NCI-H526 (cell line): ENCODE results near the gene HBB.
"Not testable (repeated sequence)": the region's sequence is repeated elsewhere in the genome, so short reads cannot be mapped to it uniquely, and the experiment has no call there.

Experiments
- DNase-seq, 2 experiments: peaks; one replicate each; lab custom pipeline; 2025; lab: John Stamatoyannopoulos, UW

The HBB gene

GRCh38 chr11:5226732-5227310, at the start of gene HBB:
Gene HBB (minus strand): TSS chr11:5227071. CDS start chr11:5227021, 50 bp downstream.
- no peak for DNase-seq

- DNase-seq = no peak
These were observed 48.7 kb upstream of the HBB start for GRCh38 chr11:5275369-5276110.

GRCh38 chr11:5274395-5274794, 47.5 kb upstream of the HBB start:
- no peak for DNase-seq

- DNase-seq = no peak
These were observed 45.6 kb upstream of the HBB start for GRCh38 chr11:5272395-5273017.

- no peak for DNase-seq
These were observed 42.9 kb upstream of the HBB start, which contains the start of gene HBE1 for GRCh38 chr11:5269715-5270147. Gene HBE1 (minus strand): TSS chr11:5269945. CDS start chr11:5269890, 55 bp downstream.

- no peak for DNase-seq
These were observed 40.2 kb upstream of the HBB start for GRCh38 chr11:5267033-5267563.

- no peak for DNase-seq
These were observed 39.7 kb upstream of the HBB start for GRCh38 chr11:5266609-5267008.

- no peak for DNase-seq
These were observed 39.0 kb upstream of the HBB start for GRCh38 chr11:5265832-5266231.

- no peak for DNase-seq
These were observed 31.8 kb upstream of the HBB start for GRCh38 chr11:5258543-5259262.

- DNase-seq = no peak
These were observed 30.4 kb upstream of the HBB start for GRCh38 chr11:5257296-5257695.

GRCh38 chr11:5254646-5255413, 28.0 kb upstream of the HBB start, which contains the start of gene HBG2:
Gene HBG2 (minus strand): TSS chr11:5254781. CDS start chr11:5254728, 53 bp downstream.
- DNase-seq = not testable (repeated sequence)

GRCh38 chr11:5254023-5254422, 27.2 kb upstream of the HBB start:
- not testable (repeated sequence) for DNase-seq

GRCh38 chr11:5253440-5253839, 26.6 kb upstream of the HBB start:
- not testable (repeated sequence) for DNase-seq

GRCh38 chr11:5252919-5253265, 26.0 kb upstream of the HBB start:
- no peak for DNase-seq

GRCh38 chr11:5252192-5252918, 25.5 kb upstream of the HBB start:
- DNase-seq = no peak

GRCh38 chr11:5251746-5252145, 24.9 kb upstream of the HBB start:
- DNase-seq = no peak

GRCh38 chr11:5250543-5251204, 23.8 kb upstream of the HBB start:
- no peak for DNase-seq

GRCh38 chr11:5249807-5250396, 23.0 kb upstream of the HBB start, which contains the start of gene HBG1:
Gene HBG1 (minus strand): TSS chr11:5249857. CDS start chr11:5249804, 53 bp downstream.
- not testable (repeated sequence) for DNase-seq

- DNase-seq = not testable (repeated sequence)
These were observed 21.6 kb upstream of the HBB start for GRCh38 chr11:5248498-5248897.
